Breast epithelium (tissue), 3 donors: ENCODE measurements around the gene CORO7.

Source experiments
- POLR2A ChIP-seq: fragments of 450-650 bp; IDR thresholded peaks from one replicate; pipeline ENCODE4 v1.6.1; 2016; ENCODE audit warnings: antibody characterized with exemption, mild to moderate bottlenecking, moderate library complexity
- POLR2AphosphoS5 ChIP-seq, 3 donors: sonication (generic); formaldehyde crosslinking; IDR thresholded peaks; one replicate each; pipeline ENCODE4 v1.6.1; 2017; ENCODE audit warnings: antibody characterized with exemption in 3 of 3
- TF ChIP-seq, protein P1 (sequence below), 3 donors: fragments of 450-650 bp; IDR thresholded peaks; one replicate each; pipeline ENCODE4 v1.5.1; 2016 to 2017; ENCODE audit warnings: antibody characterized with exemption in 3 of 3, mild to moderate bottlenecking in 3 of 3, moderate library complexity in 3 of 3

DNA sequence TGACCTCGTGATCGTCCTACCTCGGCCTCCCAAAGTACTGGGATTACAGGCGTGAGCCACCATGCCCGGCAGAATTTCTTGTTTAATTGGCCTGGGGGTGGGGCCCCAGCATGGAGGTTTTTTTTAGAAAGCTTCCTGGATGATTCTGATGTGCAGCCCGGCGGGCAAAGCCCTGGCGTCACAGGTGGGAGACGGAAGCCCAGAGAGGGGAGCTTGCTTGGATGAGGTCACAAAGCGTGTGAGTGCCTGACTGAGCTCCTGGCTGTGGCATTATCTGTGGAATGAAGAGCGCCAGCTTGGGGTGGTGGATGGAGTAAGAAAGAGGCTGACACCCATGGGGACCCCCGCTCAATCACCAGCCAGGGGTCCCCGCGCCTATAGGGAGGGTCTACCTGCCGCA is 40.7 kb downstream of the CORO7 start:
- TF ChIP-seq, protein P1, sequence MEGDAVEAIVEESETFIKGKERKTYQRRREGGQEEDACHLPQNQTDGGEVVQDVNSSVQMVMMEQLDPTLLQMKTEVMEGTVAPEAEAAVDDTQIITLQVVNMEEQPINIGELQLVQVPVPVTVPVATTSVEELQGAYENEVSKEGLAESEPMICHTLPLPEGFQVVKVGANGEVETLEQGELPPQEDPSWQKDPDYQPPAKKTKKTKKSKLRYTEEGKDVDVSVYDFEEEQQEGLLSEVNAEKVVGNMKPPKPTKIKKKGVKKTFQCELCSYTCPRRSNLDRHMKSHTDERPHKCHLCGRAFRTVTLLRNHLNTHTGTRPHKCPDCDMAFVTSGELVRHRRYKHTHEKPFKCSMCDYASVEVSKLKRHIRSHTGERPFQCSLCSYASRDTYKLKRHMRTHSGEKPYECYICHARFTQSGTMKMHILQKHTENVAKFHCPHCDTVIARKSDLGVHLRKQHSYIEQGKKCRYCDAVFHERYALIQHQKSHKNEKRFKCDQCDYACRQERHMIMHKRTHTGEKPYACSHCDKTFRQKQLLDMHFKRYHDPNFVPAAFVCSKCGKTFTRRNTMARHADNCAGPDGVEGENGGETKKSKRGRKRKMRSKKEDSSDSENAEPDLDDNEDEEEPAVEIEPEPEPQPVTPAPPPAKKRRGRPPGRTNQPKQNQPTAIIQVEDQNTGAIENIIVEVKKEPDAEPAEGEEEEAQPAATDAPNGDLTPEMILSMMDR (IDR thresholded peaks at IDR 0.05): no peak
- TF ChIP-seq POLR2A (no peak), POLR2AphosphoS5 (IDR thresholded peaks at IDR 0.05) (no peak)
